Jurkat, Clone E6-1 (cell line): ENCODE results near the gene TPI1. TPM values are rescaled to one million over a fixed set of nuclear protein-coding genes. Genes with fewer than 3 reads are reported as not detected.

Experiments used
- DNase-seq: peaks from one replicate; pipeline ENCODE4 v3.0.0-alpha.2; 2011; ENCODE audit warnings: low read depth, low spot score
- H3K4me3 ChIP-seq: 2 replicates; pipeline ENCODE4 v1.5.1; 2011; ENCODE audit warnings: mild to moderate bottlenecking, low read length, control low read depth, moderate library complexity
- polyA plus RNA-seq: library from polyadenylated mRNA; unstranded; fragments of >200 nt; gene quantifications from one replicate; pipeline ENCODE4 v1.2.1, GENCODE V29; 2012; ENCODE audit warnings: missing spikeins; ENCODE audit not compliant: insufficient read length, insufficient read depth

The TPI1 gene
- 825 TPM for polyA plus RNA-seq

DNA sequence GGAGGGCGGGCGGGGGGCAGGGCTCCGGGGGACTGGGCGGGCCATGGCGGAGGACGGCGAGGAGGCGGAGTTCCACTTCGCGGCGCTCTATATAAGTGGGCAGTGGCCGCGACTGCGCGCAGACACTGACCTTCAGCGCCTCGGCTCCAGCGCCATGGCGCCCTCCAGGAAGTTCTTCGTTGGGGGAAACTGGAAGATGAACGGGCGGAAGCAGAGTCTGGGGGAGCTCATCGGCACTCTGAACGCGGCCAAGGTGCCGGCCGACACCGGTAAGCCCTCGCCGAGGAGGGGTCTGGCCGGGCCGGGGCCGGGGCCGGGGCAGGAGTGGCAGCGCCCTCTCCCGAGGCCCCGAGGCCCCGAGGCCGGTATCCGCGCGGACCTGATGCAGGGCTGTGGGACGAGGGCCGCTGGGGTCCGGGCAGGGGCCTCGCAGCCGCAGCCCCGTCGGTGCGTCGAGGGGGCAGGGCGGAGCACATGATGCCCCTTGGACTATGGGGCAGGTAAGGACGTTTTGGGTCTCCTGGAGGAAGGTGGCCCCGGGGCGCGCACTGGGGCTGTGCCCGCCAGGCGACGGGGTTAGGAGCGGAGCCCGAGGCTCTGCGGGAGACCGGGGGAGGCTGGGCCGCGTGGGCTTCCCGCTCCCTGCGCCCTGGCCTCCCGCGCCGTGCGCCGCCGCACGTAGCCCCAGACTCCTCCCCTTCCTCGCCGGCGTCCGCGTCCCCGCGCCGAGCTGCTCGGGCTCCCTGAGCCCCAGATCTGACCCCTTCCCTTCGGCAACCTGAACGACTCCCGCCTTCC lies at the start of gene TPI1:
Gene TPI1 (plus strand): TSS at position 119 of the 798 bp plus-strand sequence. CDS start 36 bp downstream, at position 155.
- peak within 1 kb of the TSS; percentile 95 for H3K4me3 ChIP-seq
- peak; percentile 53 for DNase-seq

DNA sequence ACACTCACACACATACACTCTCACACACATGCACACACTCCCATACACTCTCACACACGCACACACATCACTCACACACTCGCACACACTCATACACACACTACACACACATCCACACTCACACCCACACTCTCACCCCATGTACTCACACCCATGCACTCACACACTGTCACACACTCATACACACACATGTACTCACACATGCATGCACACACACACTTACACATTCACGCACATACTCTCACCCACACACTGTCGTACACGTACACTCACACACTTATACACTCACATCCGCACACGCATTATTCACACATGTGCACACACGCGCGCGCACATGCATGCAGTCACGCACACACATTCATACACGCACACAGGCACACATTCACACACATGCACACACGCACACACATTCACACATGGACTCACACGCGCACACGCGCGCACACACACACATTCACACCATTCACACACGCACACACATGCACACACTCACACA lies 49.6 kb upstream of the TPI1 start:
- H3K4me3 ChIP-seq: no peak overlapping the region
- DNase-seq: no peak

DNA sequence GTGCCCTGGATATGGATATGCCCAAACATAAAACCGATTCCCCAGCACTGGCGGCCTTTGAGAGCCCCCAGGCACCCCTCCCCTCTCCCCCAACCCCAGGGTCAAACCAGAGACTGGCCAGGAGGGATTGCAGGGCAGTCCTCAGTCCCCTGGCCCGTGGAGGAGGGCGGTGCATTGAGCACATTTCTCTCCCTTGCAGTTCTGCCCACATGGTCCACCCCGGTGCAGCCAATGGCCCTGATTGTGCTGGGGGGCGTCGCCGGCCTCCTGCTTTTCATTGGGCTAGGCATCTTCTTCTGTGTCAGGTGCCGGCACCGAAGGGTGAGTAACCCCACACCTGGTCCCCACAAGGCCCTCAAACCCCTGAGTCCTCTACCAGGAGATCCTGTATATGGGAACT lies 49.1 kb upstream of the TPI1 start:
- DNase-seq: no peak
- H3K4me3 ChIP-seq: no peak overlapping the region

DNA sequence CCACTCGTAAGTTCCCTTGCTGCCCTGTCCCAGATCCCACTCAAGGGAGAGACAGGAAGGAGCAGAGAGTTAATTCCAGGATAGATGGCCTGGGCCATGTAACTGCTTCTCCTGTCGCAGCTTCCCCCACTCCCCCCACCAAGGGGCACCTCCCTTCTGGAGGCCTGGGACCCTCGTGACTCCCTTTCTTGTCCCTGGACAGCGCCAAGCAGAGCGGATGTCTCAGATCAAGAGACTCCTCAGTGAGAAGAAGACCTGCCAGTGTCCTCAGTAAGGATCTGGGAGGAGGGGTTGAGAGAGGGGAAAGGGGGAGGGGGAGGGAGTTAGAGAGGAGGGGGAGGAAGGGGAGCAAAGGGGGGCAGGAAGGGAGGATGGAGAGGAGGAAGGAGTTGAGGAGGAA lies 48.7 kb upstream of the TPI1 start:
- H3K4me3 ChIP-seq: no peak overlapping the region

DNA sequence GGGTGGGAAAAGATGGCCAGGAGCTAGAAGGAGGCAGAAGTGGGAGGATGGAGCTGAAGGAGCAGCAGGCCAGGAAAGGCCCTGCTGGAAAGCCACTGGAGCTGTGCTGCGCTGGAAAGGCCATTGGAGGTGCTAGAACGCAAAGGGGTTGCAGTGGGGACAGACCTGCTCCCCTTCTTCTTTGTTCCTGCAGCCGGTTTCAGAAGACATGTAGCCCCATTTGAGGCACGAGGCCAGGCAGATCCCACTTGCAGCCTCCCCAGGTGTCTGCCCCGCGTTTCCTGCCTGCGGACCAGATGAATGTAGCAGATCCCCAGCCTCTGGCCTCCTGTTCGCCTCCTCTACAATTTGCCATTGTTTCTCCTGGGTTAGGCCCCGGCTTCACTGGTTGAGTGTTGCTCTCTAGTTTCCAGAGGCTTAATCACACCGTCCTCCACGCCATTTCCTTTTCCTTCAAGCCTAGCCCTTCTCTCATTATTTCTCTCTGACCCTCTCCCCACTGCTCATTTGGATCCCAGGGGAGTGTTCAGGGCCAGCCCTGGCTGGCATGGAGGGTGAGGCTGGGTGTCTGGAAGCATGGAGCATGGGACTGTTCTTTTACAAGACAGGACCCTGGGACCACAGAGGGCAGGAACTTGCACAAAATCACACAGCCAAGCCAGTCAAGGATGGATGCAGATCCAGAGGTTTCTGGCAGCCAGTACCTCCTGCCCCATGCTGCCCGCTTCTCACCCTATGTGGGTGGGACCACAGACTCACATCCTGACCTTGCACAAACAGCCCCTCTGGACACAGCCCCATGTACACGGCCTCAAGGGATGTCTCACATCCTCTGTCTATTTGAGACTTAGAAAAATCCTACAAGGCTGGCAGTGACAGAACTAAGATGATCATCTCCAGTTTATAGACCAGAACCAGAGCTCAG lies 48.0 kb upstream of the TPI1 start:
- H3K4me3 ChIP-seq: no peak overlapping the region
- no peak for DNase-seq

More for the DNA sequence above, 48.7 kb upstream of the TPI1 start:
- DNase-seq: no peak

DNA sequence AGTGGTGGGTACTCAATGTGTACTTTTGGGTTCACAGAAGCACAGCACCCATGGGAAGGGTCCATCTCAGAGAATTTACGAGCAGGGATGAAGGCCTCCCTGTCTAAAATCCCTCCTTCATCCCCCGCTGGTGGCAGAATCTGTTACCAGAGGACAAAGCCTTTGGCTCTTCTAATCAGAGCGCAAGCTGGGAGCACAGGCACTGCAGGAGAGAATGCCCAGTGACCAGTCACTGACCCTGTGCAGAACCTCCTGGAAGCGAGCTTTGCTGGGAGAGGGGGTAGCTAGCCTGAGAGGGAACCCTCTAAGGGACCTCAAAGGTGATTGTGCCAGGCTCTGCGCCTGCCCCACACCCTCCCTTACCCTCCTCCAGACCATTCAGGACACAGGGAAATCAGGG lies 47.2 kb upstream of the TPI1 start:
- DNase-seq: no peak

DNA sequence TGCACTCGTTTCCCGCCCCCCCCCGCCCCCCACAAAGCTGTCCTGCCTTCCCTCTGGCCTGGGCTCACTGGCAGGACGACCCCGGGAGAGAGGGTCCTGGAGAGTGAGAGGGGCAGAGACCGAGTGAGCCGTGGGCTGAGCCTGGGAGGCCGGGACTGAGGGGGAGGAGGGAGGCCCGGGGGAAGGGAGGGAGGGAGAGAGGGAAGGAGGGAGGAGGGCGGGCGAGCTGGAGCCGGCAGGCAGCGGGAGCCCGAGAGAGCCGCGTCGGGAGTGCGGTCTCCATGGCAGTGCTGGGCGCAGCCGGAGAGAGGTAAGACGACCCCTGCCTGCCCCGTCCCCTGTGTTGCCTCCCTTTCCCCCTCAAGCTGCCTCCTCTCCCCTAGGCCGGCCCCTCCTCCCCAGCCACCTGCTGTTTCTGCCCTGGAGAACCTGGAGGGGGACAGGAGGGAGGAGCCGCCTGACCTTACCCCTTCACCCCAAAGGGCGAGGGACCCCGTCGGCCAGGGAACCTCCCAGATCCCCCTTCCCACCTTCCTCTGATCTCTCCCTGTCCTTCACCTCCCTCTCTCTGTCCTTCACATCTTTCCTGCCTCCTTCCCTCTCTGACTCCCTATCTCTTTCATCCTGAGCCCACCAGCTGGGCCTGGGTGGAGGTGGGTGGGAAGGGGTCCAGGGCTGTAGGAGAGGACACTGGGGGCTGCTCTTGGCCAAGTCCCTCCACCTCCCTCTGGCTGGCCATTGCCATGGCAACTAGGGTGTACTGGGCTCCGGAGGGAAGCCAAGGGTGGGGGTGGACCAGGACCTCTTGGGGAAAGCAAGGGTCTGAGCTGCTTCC lies 45.5 kb upstream of the TPI1 start, which contains the start of gene GPR162:
Gene GPR162 (plus strand): TSS at position 231 of the 835 bp plus-strand sequence. CDS start 2,078 bp downstream, outside the sequence.
- H3K4me3 ChIP-seq: peak within 1 kb of the TSS; percentile 42
- DNase-seq: no peak

More for the DNA sequence above, 47.2 kb upstream of the TPI1 start:
- no peak overlapping the region for H3K4me3 ChIP-seq

DNA sequence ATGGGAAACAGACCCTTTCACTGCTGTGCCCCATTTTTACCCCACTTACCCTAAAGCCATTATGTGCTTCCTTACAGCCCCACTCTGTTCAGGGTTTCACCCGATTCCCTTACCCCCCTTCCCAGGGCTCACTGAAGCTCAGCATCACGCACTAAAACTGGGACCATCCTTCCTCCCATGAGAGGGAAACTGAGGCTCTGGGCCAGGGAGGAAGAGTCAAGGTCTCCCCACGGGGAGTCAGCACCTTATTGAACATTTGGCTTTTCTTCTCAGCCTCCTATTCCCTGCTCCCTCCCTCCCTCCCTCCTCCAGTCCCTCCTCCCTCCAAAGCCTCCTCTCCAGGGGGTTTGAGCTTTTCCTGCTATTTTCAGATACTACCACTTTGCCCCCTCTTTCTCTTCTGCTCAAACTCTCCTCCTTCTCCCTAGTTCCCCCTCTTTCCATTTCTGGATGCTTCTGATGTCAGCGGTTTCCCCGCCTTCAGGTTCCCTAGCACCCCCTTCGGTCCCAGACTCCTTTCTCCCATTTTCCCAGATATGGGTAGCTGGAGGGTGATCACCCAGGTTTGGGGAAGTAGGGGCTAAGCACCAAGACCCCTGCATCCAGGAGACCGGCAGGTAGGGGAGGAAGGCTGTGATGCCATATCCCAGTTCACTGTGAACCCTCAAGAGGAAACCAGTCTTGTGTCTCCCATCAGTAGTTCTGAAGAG lies 44.8 kb upstream of the TPI1 start:
- DNase-seq: no peak
- H3K4me3 ChIP-seq: no peak overlapping the region

DNA sequence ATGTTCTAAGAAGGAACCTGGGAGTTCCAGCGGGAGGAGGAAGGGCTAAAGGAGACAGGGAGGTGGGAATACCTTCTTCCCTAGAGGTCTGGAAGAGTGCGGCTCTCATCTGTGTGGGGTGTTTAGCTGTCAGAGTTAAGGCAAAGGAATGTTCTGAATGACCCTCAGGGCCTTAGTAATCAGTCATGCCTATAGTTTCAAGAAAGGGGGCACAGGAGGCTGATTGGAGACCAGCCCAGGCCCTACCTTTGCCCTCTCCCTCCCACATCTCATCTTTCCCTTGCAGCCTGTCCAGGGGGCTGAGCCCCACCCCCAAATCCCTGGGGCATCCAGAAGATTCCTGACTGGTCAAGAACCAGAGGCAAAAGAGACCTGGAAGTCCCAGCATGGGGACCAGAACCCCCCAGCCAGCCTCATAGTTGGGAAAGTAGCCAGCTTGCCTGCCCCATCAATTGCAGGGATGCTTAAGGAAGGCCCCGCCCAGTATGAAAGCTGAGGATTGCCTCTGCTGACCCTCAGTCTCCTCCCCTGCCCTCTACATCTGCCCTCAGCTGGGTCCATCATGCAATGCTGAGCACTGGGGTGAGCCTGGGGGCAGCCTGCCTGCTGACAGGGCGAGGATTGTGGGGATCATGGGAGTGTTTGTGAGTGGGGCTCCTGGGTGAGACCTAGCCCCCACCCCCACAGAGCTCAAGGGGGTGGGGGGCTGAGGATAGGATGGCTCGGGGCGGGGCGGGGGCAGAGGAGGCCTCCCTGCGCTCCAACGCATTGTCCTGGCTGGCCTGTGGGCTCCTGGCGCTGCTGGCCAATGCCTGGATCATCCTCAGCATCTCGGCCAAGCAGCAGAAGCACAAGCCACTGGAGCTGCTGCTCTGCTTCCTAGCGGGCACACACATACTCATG lies 43.9 kb upstream of the TPI1 start:
- no peak for DNase-seq
- no peak overlapping the region for H3K4me3 ChIP-seq

DNA sequence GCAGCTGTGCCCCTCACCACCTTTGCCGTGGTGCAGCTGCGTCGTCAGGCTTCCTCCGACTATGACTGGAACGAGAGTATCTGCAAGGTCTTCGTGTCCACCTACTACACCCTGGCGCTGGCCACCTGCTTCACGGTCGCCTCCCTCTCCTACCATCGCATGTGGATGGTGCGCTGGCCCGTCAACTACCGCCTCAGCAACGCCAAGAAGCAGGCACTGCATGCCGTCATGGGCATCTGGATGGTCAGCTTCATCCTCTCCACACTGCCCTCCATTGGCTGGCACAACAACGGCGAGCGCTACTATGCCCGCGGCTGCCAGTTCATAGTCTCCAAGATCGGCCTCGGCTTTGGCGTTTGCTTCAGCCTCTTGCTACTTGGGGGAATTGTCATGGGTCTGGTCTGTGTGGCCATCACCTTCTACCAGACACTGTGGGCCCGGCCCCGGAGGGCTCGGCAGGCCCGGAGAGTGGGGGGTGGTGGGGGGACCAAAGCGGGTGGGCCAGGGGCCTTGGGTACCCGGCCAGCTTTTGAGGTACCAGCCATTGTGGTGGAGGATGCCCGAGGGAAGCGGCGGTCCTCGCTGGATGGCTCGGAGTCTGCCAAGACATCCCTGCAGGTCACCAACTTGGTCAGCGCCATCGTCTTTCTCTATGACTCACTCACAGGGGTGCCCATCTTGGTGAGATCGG lies 43.1 kb upstream of the TPI1 start:
- H3K4me3 ChIP-seq: no peak overlapping the region
- no peak for DNase-seq

DNA sequence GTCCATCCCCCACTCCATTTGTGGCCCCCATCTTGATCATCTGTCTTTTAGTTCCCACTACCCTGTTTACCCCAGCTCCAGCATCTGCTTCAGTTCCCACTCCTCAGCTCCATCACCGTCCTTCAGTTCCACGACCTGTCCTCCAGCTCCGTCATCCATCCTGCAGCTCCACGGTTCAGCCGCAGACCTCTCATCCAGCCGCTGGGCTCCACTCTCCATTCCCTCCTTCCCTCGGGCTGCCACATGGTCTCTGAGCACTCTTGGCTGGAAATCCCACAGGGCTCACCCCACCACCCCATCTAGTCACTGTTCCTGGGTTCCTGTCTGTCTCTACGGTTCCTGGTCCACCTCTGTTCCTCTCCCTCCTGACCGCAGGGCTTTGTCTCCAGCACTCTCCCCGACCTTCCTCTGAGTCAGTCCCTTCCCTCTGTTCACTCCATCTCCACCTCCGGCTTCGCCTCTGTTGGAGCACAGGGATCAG lies 42.4 kb upstream of the TPI1 start:
- no peak overlapping the region for H3K4me3 ChIP-seq
- DNase-seq: no peak

DNA sequence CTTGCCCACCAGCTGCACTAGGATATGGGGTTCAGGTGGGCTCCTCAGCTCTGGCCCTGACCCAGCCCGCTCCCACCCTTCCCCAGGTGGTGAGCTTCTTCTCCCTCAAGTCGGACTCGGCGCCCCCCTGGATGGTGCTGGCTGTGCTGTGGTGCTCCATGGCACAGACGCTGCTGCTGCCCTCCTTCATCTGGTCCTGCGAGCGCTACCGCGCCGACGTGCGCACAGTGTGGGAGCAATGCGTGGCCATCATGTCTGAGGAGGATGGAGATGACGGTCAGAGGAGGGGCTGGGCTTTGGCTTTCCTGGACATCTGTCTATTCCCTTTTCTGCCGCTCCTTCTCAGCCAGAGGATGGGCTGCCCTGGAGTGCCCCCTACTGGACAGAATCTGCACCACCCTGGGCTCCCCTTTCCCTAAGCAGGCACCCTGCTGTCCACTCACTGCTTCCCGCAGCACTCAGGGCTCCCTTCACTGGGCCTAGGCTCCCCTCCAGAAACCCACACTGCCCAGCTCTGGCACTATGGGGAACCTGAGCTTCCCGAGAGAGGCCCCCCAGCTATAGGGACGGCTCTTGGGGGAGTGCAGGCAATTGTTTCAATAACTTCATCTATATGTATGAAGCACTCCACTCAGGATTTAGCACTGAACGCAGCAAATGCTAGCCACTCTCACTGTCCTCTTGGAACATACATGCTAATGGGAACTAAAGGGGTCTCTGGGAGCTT lies 41.8 kb upstream of the TPI1 start:
- DNase-seq: peak; percentile 45
- no peak overlapping the region for H3K4me3 ChIP-seq

DNA sequence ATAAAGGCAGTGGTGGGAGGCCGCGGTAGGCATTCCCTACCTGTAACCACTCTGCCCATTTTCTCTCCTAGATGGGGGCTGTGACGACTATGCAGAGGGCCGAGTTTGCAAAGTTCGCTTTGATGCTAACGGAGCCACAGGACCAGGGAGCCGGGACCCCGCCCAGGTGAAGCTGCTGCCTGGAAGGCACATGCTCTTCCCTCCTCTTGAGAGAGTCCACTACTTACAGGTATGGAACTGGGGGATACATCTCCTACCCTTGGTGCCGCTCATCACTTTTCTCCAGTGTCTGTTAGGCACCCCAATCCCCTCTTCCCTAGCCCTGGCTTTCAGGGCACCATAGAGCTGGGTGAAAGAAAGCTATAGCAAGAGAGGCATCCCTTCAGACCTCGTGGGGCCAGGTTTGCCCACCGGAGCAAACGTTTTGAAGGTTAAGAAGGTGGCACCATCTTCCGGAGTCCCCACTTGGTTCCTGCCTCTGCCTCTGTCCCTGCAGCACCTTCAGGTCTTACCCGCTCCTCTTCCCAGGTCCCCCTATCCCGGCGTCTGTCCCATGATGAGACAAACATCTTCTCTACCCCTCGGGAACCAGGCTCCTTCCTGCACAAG lies 41.1 kb upstream of the TPI1 start:
- DNase-seq: no peak
- no peak overlapping the region for H3K4me3 ChIP-seq

DNA sequence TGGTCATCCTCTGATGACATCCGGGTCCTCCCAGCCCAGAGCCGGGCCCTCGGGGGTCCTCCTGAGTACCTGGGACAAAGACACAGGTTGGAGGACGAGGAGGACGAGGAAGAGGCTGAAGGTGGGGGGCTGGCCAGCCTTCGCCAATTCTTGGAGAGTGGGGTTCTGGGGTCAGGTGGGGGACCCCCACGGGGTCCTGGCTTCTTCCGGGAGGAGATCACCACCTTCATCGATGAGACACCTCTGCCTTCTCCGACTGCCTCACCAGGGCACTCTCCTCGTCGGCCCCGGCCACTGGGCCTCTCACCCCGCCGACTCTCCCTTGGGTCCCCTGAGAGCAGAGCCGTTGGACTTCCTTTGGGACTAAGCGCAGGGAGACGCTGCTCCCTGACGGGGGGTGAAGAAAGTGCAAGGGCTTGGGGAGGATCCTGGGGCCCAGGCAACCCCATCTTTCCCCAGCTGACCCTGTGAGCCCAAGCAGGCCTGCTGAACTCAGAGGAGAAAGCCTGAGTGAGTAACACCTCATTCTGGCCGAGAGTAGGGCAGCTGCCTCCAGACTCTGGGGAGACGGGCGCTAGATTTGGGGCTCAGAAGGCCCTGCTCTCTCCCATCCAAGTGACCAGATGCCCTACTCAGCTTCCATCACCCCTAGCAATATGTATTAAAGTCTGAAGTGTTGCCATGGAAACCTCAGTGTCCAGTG lies 40.4 kb upstream of the TPI1 start:
- no peak for DNase-seq

DNA sequence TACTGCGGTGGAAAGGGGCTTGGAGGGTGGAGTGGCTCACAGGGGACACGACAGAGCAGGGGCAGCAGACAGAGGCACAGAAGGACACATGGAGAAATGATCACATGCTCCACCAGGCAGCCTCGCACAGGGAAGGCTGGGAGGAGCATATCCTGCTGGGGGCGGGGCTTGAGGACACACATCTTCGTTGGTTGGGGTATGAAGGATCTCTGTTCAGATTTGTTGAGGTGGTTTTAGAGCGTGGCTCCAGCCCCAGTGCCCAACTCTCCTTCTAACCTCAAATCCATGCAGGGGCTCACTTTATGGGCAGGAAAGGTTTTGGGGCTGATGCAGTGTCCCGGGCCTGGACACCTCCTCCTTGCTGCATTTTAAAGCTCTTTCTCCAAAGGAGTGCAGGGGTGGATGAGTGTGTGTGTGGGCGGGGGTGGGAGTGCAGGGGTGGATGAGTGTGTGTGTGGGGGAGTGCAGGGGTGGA lies 39.9 kb upstream of the TPI1 start:
- no peak overlapping the region for H3K4me3 ChIP-seq
- DNase-seq: peak; percentile 66

More for the DNA sequence above, 40.4 kb upstream of the TPI1 start:
- H3K4me3 ChIP-seq: no peak overlapping the region
